Stimulated activated CD8-positive, alpha-beta memory T cell treated with anti-CD3 and anti-CD28 coated beads, Interleukin-12 subunit alpha, Interleukin-12 subunit beta, amount 100 ng/mL, for 4 hours (primary cell): ENCODE data around the gene BIVM.
A peak's percentile ranks its signal among the peaks of the same experiment; 100 is the strongest.

Source experiments
- DNase-seq: peaks from one replicate; pipeline ENCODE4 v3.0.0-alpha.2; 2020; ENCODE audit warnings: low read depth

Gene BIVM

GRCh38 chr13:102792396-102792795, 6.5 kb upstream of the BIVM start:
- no peak for DNase-seq

- no peak for DNase-seq
Observed at GRCh38 chr13:102793611-102794355, 5.1 kb upstream of the BIVM start.

GRCh38 chr13:102799426-102800144, 666 bp downstream of the BIVM start:
- no peak for DNase-seq

DNA sequence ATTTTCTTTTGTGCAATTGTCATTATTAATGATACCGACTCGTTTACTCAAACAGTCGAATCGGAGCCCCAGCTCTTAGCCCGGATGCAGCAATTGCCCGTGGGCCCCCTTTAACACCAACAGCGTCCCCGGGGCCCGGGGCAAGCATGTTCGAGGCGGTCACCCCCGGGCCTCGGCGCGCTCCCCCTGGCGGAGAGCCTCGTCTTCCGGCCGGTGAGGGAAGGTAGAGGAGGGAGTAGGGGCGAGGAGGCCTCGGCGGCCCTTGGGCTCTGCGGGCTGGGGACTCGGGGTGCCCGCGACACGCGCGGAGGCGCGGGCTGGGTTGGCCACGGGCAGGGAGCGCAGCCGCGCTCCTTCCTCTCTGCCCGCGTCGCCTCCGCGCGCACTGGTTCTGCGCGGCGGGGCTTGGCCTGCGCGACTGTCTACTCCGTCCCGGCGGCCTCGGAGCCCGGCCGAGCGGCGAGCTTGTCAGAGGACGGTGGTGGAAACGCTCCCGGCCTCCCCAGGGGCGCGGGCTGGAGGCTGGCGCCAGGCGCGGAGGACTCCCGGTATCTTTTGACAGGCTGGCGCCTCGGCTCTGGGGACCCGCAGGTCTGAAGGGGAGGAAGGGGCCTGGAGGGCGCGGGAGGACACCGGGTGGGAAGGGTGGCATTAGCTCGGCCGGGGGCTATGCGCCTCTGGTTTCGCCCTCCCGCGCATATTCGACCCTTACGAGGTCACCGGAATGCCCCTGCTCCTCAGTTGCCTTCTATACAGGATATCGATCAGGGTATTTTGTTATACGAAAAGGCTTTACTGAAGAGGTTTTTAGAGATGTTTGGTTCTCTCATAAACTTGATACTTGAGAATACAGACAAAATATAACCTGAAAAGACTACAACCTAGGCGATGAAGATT, 1.5 kb downstream of the BIVM start:
- DNase-seq = peak; percentile 73

- no peak for DNase-seq
Observed at GRCh38 chr13:102805680-102806079, 6.8 kb downstream of the BIVM start.

- no peak for DNase-seq
Observed at GRCh38 chr13:102807699-102808098, 8.8 kb downstream of the BIVM start.

GRCh38 chr13:102812611-102813287, 13.8 kb downstream of the BIVM start:
- DNase-seq = no peak

- DNase-seq = no peak
Observed at GRCh38 chr13:102814025-102814607, 15.2 kb downstream of the BIVM start.

DNA sequence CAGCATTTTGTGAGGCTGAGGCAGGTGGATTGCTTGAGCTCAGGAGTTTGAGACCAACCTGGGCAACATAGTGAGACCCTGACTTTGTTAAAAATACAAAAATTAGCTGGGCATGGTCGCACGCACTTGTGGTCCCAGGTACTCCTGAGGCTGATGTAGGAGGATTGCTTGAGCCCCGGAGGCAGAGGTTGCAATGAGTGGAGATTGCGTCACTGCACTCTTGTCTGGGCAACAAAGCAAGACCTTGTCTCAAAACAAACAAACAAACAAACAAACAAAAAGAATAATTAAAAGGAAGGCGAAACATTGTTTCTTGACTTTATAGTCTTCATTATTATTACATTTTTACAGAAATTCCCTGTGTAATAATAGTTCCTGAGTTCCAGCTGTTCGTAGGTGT, 15.9 kb downstream of the BIVM start:
- DNase-seq = no peak

GRCh38 chr13:102815788-102816187, 16.9 kb downstream of the BIVM start:
- DNase-seq = no peak

DNA sequence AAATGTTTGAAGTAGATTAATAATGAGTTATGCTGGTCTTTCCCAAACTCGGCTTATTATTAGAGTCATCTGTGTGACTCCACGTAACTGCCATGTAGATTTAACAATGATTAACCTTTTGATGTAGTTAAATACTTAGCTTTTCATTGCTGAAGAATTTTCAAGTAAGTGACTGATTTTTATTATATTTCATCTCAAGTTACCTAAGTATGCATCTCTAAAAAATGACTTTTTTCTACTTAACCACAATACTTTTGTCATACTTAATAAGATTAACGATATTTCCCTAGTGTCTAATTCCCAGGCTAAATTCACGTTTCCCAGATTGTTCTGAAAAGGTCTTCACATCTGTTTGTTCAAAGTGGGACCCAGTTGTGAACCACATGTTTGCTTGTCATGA, 17.8 kb downstream of the BIVM start:
- no peak for DNase-seq

- DNase-seq = no peak
Observed at GRCh38 chr13:102817241-102817640, 18.3 kb downstream of the BIVM start.

DNA sequence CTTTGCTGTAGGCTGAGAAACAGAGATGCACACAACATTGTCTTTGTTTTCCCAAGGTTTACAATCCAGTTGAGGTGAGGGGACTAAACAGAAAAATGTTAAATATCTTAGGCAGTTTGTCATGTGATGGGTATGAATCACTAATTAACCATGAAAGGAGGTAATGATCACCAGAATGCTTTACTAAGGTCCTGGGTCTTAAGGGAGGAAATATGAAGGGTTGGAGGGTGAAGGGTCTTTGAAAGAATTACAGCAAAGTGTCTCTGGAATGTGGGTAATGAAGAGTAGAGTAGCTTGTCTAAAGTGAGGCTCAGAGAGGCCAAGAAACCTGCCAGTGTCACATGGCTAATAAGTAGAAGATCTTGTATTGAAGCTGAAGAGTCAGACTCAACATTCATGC, 19.0 kb downstream of the BIVM start:
- no peak for DNase-seq

DNA sequence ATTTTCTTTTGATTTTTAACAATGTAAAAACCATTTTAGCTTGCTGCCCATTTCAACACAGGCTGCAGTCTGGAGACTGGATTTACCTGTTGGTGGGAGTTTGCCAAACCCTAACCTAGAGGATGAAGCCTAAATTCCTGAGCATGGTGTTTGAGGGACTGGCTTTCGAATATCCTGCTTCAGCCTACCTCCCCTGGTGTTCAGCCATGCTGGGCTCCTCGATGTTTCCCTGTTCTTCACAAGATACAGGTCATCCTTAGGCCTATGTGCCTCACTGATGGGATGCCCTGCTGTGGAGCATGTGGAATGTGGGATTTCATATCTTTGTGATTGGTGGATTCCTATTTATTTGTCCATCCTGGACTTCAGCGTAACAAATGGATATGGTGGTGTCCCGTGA, 26.5 kb downstream of the BIVM start:
- DNase-seq = no peak

GRCh38 chr13:102825921-102826706, 27.2 kb downstream of the BIVM start:
- DNase-seq = no peak

GRCh38 chr13:102830646-102831045, 31.7 kb downstream of the BIVM start:
- no peak for DNase-seq

GRCh38 chr13:102836471-102836870, 37.6 kb downstream of the BIVM start:
- DNase-seq = no peak

- no peak for DNase-seq
Observed at GRCh38 chr13:102838273-102838672, 39.4 kb downstream of the BIVM start.

DNA sequence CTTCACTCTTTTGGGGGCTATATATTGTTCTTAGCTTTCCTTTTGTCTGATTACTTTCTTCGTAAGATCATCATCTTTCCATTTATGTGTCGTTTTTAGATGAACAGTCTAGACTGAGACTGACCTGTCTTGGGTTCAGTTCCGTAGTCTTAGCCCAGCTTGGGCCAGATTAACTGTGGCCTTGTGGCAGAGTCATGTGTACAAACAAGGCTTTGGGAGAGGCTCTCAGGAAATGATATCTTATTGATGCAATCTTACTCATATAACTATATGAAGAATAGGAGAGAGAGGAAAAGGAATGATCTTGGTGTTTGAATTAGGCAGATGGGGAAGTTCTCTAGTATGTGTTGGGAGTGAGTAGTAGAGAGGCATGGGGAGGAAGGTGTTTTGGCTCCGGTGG, 40.1 kb downstream of the BIVM start:
- no peak for DNase-seq

DNA sequence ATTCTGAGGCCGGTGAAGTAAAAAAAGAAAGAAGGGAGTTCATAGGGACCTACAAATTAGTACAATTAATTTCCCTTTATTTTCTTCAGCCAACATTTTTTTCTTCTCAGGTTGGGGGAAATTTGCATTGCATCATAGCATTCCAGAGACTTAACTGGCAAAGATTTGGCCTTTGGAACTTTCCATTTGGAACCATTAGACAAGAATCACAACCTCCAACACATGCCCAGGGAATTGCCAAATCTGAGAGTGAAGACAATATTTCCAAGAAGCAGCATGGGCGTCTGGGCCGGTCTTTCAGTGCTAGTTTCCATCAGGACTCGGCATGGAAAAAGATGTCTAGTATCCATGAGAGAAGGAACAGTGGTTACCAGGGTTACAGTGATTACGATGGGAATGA, 40.5 kb downstream of the BIVM start:
- no peak for DNase-seq

DNA sequence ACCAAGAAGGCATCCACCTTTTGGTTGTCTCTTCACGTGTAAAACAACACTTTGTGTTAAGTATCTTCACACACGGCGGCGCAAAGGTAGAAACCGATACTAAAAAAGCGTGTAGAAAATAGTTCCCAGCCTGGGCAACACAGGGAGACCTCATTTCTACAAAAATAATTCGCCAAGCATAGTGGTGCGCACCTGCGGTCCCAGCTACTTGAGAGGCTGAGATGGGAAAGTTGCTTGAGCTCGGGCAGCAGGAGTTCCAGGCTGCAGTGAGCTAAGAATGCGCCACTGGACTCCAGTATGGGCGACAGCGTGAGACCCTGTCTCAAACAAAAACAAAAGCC, 46.3 kb downstream of the BIVM start:
- DNase-seq = no peak
